ACHN (cell line): Measurements from ENCODE around the gene CCNB1.
"Not testable (repeated sequence)": the region's sequence is repeated elsewhere in the genome, so short reads cannot be mapped to it uniquely, and the experiment has no call there.

Source experiments
- DNase-seq: peaks from one replicate; pipeline ENCODE4 v3.0.0-alpha.2; 2015
- in situ Hi-C: cut with HindIII; loops from 2 replicates; pipeline ENCODE4 v1.10.0; 2017; ENCODE audit warnings: low sequenced_read_pairs, low pct_ligation_motif_present, low pct_unique_long_range_greater_than_20kb

Gene CCNB1

DNA sequence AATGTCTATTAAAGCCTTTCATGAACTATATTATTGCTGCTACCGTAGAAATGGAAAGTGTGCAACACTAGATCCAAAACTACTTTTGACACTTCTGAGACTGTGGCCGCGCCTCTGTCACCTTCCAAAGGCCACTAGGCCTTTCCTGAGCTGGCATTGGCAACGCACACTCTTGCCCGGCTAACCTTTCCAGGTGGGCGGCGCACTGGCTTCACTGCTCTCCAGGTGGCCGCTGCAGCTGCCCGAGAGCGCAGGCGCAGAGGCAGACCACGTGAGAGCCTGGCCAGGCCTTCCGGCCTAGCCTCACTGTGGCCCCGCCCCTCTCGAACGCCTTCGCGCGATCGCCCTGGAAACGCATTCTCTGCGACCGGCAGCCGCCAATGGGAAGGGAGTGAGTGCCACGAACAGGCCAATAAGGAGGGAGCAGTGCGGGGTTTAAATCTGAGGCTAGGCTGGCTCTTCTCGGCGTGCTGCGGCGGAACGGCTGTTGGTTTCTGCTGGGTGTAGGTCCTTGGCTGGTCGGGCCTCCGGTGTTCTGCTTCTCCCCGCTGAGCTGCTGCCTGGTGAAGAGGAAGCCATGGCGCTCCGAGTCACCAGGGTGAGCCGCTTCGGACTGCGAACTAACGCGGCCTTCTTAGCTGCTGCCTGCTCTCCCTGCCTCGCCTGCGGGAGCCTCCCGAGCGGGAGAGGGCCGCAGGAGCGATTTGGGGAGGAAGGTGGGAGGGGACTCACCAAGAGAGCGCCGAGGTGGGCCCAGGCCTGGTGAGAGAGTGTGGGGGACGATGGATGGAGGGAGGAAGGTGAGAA is at the start of gene CCNB1:
Gene CCNB1, plus strand, starts transcription at position 465 of the 807 bp plus-strand sequence. Its CDS starts 113 bp downstream, at position 578.
- DNase-seq, result peak; percentile 96
- in situ Hi-C loops, result no loop called here

DNA sequence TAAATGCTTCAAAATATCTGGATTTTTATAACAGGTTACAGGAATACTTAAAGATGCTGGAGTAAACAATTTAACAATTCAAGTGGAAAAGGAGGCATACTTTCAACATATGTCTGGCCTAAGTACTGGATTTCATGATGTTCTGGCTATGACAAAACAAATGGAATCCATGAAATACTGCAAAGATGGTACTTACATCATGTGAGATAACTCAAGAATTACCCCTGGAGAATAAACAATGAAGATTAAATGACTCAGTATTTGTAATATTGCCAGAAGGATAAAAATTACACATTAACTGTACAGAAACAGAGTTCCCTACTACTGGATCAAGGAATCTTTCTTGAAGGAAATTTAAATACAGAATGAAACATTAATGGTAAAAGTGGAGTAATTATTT is 37.5 kb upstream of the CCNB1 start:
- peak; percentile 59 for DNase-seq
- in situ Hi-C loops, result no loop called here

- peak; percentile 14 for DNase-seq
- in situ Hi-C loops, result no loop called here
Observed at GRCh38 chr5:69130241-69130640, 36.7 kb upstream of the CCNB1 start.

- in situ Hi-C loops, result no loop called here
- DNase-seq, result no peak
Observed at GRCh38 chr5:69131304-69131703, 35.6 kb upstream of the CCNB1 start.

GRCh38 chr5:69134126-69134525 is 32.8 kb upstream of the CCNB1 start:
- DNase-seq, result no peak
- in situ Hi-C loops, result no loop called here

DNA sequence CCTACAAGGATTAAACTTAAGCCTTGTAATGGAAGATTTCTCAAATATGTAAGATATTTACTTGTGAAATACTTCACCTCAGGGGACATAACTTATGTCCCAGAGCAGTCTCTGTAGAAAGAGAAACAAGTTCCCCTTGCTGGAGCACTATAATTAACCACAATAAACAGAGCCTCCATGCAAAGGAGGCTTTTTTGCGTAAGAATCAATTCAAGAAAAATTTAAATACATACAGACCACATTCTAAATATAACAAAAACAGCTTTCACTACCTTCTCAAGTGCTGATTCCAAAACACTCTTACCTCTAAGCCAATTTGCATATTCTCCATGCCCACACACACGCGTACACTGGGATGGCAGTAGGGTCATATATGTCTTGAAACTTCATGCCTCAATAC is 30.7 kb upstream of the CCNB1 start:
- DNase-seq, result no peak
- in situ Hi-C loops, result no loop called here

DNA sequence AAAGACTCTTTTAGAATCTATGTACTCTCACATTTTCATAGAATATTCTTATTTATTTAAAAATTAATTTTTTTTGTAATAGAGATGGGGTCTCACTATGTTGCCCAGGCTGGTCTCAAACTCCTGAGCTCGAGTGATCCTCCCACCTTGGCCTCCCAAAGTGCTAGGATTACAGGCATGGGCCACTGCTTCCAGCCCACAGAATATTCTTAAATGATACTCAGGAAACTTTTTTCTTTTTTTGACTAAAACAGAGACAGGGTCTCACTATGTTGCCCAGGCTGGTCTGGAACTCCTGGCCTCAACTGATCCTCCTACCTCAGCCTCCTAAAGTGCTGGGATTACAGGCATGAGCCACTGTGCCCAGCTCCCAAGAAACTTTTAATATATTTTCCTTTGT is 29.7 kb upstream of the CCNB1 start:
- in situ Hi-C loops, DNase-seq: not testable (repeated sequence)

DNA sequence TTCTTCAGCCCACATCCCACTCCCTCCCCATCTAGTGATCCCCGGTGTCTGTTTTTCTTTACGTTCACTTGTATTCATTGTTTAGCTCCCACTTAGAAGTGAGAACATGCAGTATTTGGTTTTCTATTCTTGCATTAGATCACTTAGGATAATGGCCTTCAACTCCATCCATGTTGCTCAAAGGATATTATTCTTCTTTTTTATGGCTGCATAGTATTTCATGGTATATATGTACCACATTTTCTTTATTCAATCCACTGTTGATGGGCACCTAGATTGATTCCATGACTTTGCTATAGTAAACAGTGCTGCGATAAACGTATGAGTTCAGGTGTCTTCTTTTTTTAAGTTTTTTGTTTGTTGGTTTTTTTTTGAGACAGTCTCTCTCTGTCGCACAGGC is 29.1 kb upstream of the CCNB1 start:
- no peak for DNase-seq
- in situ Hi-C loops, result no loop called here

DNA sequence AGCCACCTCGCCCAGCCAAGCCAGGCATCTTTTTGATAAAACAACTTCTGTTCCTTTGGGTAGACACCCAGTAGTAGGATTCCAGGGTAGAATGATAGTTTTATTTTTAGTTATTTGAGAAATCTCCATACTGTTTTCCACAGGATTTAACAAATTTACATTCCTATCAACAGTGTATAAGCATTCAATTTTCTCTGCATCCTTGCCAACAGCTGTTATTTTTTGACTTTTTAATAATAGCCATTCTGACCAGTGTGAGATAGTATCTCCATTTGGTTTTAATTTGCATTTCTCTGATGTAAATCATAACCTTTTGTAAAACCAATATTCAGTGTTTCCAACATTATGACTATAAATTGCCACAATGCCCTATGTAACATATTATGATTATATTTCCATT is 28.2 kb upstream of the CCNB1 start:
- no peak for DNase-seq
- in situ Hi-C loops, result no loop called here

DNA sequence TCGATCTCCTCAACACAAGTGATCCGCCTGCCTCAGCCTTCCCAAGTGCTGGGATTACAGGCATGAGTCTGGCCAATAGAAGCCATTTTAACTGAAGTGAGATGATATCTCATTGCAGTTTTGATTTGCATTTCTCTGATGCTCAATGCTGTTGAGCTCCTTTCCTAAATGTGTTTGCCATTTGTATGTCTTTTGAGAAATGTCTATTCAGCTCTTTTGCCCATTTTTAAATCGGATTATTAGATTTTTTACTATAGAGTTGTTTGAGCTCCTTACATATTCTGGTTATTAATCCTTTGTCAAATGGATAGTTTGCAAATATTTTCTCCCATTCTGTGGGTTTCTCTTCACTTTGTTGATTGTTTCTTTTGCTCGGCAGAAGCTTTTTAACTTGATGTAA is 26.7 kb upstream of the CCNB1 start:
- DNase-seq, in situ Hi-C loops: not testable (repeated sequence)

GRCh38 chr5:69140827-69141226 is 26.1 kb upstream of the CCNB1 start:
- in situ Hi-C loops, result no loop called here
- no peak for DNase-seq

GRCh38 chr5:69148576-69148975 is 18.4 kb upstream of the CCNB1 start:
- DNase-seq, in situ Hi-C loops: not testable (repeated sequence)

DNA sequence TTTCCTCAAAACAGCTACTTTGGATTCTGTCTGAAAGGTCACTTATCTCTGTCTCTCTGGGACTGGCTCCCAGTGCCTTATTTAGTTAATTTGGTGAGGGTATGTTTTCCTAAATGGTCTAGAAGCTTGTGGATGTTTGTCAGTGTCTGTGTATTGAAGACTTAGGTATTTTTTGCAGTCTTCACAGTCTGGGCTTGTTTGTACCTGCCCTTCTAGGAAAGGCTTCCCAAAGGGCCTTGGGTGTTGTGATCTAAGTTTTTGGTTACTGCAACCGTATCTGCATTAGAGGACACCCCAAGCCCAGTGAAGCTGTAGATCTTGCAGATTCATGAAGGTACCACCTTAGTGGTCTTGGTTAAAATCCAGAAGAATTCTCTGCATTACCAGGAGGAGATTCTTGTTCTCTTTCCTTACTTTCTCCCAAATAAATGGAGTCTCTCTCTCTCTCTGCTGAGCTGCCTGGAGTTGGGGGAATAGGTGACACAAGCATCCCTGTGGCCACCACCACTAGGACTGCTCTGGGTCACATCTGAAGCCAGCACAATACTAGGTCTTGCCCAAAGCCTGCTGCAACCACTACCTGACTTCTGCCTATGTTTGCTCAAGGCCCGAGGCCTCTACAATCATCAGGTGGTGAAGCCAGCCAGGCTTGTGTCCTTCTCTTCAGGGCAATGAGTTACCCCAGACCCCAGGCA is 17.8 kb upstream of the CCNB1 start:
- in situ Hi-C loops, result no loop called here
- DNase-seq, result no peak

- DNase-seq, result no peak
- in situ Hi-C loops, result no loop called here
Observed at GRCh38 chr5:69149676-69150010, 17.3 kb upstream of the CCNB1 start.

GRCh38 chr5:69152731-69153130 is 14.2 kb upstream of the CCNB1 start:
- no peak for DNase-seq
- in situ Hi-C loops, result no loop called here

DNA sequence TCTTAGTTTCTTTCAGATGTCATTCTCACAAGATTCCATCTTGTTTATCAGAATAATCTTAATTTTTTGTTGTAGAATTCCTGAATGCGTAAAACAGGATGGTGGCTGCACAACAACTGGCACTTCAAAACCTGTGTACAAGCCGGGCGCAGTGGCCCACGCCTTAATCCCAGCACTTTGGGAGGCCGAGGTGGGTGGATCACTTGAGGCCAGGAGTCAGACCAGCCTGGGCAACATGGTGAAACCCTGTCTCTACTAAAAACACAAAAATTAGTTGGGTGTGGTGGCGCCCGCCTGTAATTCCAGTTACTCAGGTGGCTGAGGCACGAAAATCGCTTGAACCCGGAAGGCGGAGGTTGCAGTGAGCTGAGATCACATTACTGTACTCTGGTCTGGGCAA is 10.5 kb upstream of the CCNB1 start:
- no peak for DNase-seq
- in situ Hi-C loops, result no loop called here

- DNase-seq, result no peak
- in situ Hi-C loops, result no loop called here
Observed at GRCh38 chr5:69158039-69158438, 8.9 kb upstream of the CCNB1 start.

GRCh38 chr5:69160651-69161050 is 6.3 kb upstream of the CCNB1 start:
- in situ Hi-C loops, result no loop called here
- DNase-seq, result no peak

DNA sequence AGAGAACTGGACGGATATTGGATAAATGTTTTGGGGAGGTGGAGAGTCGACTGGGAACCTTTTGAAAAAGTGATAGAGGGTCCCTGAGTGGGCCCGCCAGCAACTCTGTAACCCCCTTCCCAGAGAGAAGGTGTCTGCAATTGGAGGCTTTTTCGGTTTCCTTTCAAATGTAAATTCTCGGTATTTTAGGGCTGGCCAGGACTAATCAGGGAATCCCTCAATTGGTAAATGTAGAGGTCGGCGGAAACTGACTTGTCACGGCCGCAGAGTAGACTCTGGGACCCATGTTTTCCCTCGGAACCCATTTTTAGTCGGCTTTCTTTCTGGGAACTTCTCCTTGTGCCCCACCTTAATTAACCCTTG is 524 bp downstream of the CCNB1 start:
- in situ Hi-C loops, result no loop called here
- DNase-seq, result peak; percentile 8

- in situ Hi-C loops, result no loop called here
- DNase-seq, result peak; percentile 3
Observed at GRCh38 chr5:69167929-69168328, 979 bp downstream of the CCNB1 start.
